HG03095 (cell line): ENCODE measurements around the gene ZNF652.
"Not testable (repeated sequence)": the region's sequence is repeated elsewhere in the genome, so short reads cannot be mapped to it uniquely, and the experiment has no call there.

Experiments used
- ATAC-seq: cut with Tn5 transposase; IDR thresholded peaks from one replicate; pipeline ENCODE4 v1.9.1; 2021; ENCODE audit warnings: moderate library complexity; ENCODE audit not compliant: unreplicated experiment

Gene ZNF652

DNA sequence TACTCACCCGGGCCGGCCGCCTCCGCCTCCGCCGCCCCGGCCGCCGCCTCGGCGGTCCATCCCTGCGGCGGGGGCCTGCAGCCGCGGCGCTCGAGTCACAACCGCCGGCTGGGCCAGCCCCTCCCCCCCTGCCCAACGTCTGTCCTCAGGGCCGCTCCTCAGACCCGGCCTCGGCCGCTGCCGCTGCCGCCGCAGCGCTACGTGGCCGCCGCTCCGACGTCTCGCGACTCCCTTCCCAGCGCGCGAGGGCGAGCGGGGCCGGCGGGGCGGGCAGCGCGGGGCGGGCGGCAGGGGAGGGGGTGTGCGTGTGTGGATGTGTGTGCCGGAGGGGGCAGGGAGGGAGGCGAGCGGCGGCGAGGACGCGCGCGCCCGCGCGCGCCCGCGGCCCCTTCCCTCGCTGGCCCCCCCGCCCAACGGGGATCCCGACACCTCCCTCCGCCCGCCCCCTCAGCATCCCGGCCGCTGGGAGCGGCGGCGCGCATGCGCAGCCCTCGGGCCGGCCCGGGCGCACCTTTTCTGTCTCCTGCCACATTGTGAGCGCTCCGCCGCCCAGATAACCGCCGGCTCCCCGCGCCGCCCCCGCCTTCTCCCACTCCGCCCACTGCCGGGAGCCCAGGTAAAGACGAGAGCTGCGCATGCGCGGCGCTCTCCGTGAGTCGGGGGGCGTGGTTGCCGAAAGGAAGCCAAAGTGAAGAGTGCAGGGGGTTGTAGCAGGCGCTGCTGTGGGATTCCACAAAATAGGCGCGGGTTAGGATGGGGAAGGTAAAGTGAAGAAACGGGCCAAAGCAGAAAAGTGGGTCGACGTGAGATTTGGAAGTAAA is at the start of gene ZNF652:
Gene ZNF652, minus strand, starts transcription at position 349 of the 821 bp plus-strand sequence. CDS start 44,525 bp downstream, outside the sequence.
- peak; percentile 41 for ATAC-seq

- no peak for ATAC-seq
Measured at GRCh38 chr17:49409066-49409465, 47.0 kb upstream of the ZNF652 start.

DNA sequence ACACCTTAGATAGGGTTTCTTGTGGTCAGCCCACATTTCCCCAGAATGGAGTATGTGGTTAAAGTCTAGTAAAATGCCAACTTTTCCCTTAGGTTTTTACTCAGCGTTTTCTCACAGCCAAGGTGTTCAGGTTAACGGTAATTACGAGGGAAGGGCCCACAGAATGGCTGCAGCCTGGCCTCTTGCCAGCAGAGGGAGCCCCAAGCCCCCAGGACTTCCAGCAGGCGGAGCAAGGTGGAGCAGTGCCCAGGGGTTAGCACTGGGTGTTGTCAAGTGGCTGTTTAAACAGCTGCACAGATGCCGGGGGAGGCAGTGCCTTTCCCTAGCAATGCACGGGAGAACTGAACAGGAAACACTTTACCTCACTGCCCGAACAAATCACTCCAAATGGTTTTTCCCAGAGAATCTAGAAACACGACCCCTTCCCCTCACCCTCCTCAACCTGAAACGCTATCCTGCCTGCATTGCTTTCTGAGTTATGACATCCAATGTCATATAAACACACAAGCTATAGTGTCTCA is 46.0 kb upstream of the ZNF652 start:
- no peak for ATAC-seq

GRCh38 chr17:49407086-49407485 is 45.0 kb upstream of the ZNF652 start:
- no peak for ATAC-seq

DNA sequence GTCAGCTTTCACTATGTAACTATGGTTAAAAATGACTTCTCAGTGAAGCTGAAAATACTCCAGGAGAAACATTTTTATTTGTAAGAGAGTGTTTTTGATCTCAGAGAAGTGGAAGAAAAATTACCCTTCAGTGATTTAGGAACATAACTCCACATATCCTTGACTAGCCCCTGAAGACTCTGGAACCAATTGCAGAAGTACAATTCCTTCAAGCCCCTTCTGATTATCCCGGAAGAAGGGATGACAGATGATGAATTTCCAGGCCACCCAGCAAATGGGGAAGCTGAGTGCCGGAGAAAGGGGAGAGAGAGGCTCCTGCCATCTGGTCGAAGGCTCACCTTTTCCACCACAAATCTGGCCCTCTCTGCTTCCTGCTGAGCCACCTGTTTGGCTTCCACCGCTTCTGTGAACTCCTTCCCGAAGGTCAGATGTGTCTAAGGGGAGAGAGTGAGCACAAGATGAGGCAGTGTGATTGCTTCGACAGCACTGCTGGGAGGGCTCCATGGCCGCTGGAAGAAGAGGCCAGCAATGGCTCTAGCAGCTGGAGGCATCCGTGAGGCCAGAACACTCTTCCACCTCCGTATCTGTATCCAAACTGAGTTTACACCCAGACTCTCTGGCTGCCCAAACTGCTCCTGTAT is 44.5 kb upstream of the ZNF652 start:
- no peak for ATAC-seq

GRCh38 chr17:49404906-49405305 is 42.9 kb upstream of the ZNF652 start:
- no peak for ATAC-seq

GRCh38 chr17:49404361-49404760 is 42.3 kb upstream of the ZNF652 start:
- no peak for ATAC-seq

DNA sequence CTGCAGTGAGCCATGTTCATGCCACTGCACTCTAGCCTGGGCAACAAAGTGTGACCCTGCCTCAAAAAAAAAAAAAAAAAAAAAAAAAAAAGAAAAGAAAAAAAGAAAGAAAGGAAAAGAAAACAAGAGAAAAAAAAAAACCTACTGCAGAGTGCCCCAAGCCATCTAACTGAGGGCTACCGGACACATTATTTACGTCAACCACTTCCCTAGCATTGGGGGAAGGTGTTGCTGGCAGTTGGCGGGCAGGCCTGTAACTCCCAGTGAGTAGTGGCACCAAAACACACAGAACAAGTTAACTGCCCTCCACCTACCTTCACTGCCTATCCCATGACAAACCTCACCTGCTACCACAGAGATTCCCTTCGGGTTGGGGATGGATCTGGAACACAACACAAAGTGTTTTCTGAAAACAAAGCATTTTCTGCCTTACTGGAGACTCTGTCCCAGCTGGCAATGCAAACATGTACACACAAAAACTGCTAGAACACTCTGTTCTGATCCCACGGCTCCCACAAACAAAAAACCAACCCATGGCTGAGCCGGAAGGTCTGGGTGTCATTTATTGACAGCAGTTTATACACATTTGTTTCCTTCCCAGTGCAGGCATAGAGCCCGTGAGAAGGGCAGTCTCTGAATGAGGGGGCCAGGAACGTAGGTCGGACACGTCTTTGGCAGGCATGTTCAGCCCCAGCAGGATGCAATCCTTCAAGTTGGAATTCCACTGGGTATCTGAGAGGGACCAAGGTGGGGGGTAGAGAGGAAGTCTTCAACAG is 41.7 kb upstream of the ZNF652 start:
- no peak for ATAC-seq

DNA sequence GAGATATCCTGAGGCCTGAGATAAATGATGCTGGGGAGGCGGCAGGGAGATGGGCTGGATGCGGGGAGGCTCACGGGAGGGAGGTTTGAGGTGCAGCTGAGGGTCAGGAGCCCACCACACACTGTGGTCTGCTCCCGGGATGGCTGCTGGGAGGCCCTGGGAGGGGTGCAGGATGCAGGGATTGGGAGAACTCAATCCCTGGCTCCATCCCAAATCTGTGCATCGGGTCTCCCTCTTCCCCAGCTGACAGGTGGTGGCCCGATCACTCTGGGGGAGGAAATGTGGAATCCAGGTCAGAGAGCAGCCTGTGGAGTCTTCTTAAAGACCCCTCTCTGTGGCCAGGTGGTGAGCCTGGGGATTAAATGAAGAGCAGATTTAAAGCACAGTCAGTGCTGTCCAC is 40.7 kb upstream of the ZNF652 start:
- ATAC-seq, result no peak

- ATAC-seq, result no peak
Measured at GRCh38 chr17:49401971-49402611, 40.0 kb upstream of the ZNF652 start.

DNA sequence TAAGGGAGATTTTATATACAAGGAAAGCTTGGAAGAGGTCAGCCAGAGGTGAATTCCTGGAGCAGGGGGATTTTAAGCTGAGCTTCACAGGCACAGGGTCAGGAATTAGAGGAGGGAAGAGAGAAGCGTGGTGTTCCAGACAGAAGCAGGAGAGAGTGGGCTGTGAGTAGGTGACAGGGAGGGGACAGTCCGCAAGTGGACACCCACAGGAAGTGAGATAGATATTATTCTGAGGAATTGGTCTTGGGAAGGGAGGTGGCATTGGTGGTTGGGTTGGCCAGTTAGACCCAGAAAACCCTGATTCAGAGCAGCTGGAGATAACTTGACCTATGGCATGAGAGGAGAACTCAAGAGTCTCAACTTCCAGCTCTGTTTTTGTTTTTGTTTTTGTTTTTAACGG is 37.9 kb upstream of the ZNF652 start:
- ATAC-seq, result no peak

DNA sequence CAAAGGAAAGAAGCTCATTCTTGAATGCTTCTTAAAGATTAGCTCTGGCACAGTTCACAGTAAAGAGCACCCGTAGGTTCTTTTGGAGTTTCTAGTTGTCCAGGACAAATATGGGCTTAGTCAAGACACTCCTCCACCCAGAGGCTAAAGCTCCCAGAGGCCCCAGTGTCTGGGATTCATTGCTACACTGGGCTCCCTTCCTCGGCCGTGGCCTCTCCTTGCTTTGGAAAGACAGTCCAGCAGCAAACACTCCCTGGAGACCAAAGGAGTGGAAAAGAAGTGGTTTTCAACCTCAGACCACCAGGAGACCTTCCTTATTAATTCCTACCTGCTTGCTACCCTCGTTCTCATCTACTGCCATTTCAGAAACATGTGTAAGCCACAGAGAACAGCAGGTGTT is 35.5 kb upstream of the ZNF652 start:
- ATAC-seq, result no peak

GRCh38 chr17:49393491-49394255 is 31.6 kb upstream of the ZNF652 start:
- ATAC-seq, result no peak

DNA sequence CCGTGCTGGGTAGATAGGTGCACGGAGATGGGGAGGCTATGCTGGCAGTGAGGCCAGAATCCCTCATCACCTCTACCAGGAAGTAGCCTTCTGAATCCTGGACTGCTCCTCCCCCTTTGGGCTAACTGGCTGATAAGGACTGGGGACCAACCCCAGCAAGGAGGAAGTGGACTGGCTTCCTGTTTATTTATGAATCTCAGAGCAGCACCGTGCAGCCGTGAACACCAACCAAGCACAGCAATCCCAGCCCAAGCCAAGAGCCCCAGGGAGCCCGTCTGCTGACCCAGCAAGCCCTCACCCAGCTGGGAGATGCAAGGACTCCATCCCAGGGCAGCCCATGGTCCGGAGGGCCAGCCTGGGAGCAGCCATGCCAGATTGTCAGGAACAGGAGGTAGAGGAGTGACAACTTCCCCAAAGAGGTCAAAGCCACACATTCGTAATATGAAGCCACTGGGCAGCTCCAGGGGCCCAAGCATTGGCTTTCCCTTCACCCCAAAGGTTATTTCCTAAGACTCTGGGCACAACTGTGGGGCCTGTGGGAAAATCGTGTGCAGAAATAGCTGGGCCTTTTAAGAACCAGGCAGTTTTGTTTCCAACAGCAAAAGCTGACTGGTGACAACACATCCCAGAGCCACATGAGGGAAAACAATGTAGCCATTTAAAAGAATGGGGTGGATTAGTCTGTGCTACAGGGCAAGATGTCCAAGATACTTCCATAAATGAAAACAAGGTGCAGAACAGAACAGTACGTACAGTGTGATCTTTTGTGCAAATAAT is 28.7 kb upstream of the ZNF652 start:
- no peak for ATAC-seq

GRCh38 chr17:49389514-49390347 is 27.7 kb upstream of the ZNF652 start:
- not testable (repeated sequence) for ATAC-seq

DNA sequence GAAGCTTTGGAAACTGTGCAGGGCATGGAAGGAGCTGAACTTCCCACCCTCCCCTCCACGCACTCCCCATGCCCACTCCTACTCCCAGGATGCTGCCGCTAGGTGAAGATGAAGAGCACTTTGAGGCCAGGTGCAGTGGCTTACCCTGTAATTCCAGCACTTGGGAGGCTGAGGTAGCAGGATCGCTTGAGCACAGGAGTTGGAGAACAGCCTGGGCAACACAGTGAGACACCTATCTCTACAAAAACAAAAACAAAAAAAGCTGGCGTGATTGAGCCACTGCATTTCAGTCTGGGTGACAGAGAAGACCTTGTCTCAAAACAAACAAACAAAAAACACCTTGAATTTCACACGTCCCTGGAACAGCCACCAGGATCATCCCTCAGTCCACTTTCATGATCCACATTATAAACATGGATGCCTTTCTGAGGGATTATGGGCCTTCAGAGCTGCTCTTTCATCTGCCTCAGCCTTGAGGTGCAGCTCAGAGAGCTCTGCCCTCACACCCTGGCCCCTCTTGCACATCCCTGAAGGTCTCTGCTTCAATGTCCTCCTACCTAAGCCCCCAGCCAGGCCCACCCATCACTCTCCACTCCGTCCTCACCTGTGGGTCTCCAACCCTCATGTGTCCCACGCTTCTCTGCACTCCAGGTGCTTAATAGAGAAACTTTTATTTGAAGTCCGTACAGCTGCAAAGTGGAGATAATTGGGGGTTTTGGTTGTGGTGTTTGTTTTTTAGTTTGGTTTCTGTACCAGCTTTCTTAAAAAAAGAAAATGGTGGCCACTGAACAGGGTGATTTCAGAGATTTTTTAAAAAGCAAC is 26.9 kb upstream of the ZNF652 start:
- no peak for ATAC-seq

GRCh38 chr17:49388290-49388640 is 26.2 kb upstream of the ZNF652 start:
- peak; percentile 56 for ATAC-seq
